Measurements from ENCODE around the gene RELN. TPM values are rescaled to one million over a fixed set of nuclear protein-coding genes. Genes with fewer than 3 reads are reported as not detected.

RELN gene
- total and polyA plus RNA-seq, 10 of the 15 experiments (the other 5 are each of a cell fraction or from before 2014, with no cell fraction given): 0.11 to 0.21 TPM; not detected in 8

DNA sequence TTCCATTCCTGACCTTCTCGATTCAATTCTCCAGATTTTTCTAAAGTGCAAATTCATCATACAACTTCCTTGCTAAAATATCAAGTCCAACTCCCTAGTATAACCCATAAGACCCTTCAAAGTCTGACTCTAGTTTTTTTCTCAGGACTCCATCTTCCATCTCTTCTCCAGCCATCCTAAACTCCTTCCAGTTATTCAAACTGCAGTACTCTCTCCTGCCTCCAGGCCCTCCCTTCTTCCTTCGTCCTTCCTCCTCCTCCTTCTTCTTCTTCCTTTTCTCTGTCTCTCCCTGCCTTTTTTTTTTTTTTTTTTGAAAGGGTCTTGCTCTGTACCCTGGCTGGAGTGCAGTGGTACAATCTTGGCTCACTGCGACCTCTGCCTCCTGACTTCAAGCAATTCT is 111.9 kb downstream of the RELN start:
- Histone ChIP-seq H2AFZ (ENCODE audit: control insufficient read depth, low read depth, low read length) (no peak overlapping the region), H3K79me2 (ENCODE audit: control insufficient read depth, insufficient read depth, low read length) (no peaks in the 10 kb centered on the region), H3K4me2 (ENCODE audit: control insufficient read depth, insufficient read depth) (no peak overlapping the region), H3K9ac (ENCODE audit: control insufficient read depth, insufficient read depth, low read length) (no peak overlapping the region), H4K20me1 (ENCODE audit: control insufficient read depth, insufficient read depth) (no peaks in the 10 kb centered on the region), H3K36me3 (ENCODE audit: control insufficient read depth in 2 of 2, insufficient read depth in 2 of 2, low read length in 1 of 2) (no peaks in the 10 kb centered on the region), H3K4me3 (no peak overlapping the region), H3K9me3 (replicated peaks; ENCODE audit: control insufficient read depth, insufficient read depth, low read length) (no peaks in the 10 kb centered on the region), H3K27me3 (replicated peaks in 1 of 2; ENCODE audit: control insufficient read depth in 2 of 2, insufficient read depth in 2 of 2, low read length in 1 of 2) (no peaks in the 10 kb centered on the region), H3K4me1 (ENCODE audit: control insufficient read depth, insufficient read depth, low read length) (no peaks in the 10 kb centered on the region), H3K27ac (ENCODE audit: control insufficient read depth, insufficient read depth) (no peak overlapping the region)
- DNase-seq (ENCODE audit: low read depth, low spot score) (no peak), FAIRE-seq (no peak), ATAC-seq (no peak)
- ChIA-PET CTCF (no interaction called here), POLR2A (no interaction called here), SMC1A (ENCODE audit: uncharacterized antibody, unreplicated experiment) (no interaction called here), RAD21 (ENCODE audit: unreplicated experiment) (no interaction called here)
- TF ChIP-seq ETV6 (conservative IDR thresholded peaks at IDR 0.05 in 1 of 2, IDR thresholded peaks at IDR 0.05 in 1 of 2; ENCODE audit: borderline replicate concordance in 1 of 2, low read depth in 1 of 2): no peak
- no peak for TF ChIP-seq ESRRA (IDR thresholded peaks at IDR 0.05; ENCODE audit: low read length)
- no peak for TF ChIP-seq MYC (IDR thresholded peaks at IDR 0.05; ENCODE audit: insufficient read depth, insufficient read length, insufficient replicate concordance, low read length, severe bottlenecking)
- TF ChIP-seq, protein P1, sequence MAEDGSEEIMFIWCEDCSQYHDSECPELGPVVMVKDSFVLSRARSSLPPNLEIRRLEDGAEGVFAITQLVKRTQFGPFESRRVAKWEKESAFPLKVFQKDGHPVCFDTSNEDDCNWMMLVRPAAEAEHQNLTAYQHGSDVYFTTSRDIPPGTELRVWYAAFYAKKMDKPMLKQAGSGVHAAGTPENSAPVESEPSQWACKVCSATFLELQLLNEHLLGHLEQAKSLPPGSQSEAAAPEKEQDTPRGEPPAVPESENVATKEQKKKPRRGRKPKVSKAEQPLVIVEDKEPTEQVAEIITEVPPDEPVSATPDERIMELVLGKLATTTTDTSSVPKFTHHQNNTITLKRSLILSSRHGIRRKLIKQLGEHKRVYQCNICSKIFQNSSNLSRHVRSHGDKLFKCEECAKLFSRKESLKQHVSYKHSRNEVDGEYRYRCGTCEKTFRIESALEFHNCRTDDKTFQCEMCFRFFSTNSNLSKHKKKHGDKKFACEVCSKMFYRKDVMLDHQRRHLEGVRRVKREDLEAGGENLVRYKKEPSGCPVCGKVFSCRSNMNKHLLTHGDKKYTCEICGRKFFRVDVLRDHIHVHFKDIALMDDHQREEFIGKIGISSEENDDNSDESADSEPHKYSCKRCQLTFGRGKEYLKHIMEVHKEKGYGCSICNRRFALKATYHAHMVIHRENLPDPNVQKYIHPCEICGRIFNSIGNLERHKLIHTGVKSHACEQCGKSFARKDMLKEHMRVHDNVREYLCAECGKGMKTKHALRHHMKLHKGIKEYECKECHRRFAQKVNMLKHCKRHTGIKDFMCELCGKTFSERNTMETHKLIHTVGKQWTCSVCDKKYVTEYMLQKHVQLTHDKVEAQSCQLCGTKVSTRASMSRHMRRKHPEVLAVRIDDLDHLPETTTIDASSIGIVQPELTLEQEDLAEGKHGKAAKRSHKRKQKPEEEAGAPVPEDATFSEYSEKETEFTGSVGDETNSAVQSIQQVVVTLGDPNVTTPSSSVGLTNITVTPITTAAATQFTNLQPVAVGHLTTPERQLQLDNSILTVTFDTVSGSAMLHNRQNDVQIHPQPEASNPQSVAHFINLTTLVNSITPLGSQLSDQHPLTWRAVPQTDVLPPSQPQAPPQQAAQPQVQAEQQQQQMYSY (CRISPR knock-in tag; IDR thresholded peaks at IDR 0.05): no peak
- no peak for TF ChIP-seq ASH2L (IDR thresholded peaks at IDR 0.05; ENCODE audit: borderline replicate concordance, low read depth)
- no peak for TF ChIP-seq SUPT20H (IDR thresholded peaks at IDR 0.05; ENCODE audit: borderline replicate concordance, control insufficient read depth, low read depth, low read length)
- TF ChIP-seq, protein P2, sequence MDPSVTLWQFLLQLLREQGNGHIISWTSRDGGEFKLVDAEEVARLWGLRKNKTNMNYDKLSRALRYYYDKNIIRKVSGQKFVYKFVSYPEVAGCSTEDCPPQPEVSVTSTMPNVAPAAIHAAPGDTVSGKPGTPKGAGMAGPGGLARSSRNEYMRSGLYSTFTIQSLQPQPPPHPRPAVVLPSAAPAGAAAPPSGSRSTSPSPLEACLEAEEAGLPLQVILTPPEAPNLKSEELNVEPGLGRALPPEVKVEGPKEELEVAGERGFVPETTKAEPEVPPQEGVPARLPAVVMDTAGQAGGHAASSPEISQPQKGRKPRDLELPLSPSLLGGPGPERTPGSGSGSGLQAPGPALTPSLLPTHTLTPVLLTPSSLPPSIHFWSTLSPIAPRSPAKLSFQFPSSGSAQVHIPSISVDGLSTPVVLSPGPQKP (IDR thresholded peaks at IDR 0.05; ENCODE audit: low read depth, low read length): no peak
- TF ChIP-seq SMC3 (IDR thresholded peaks at IDR 0.05; ENCODE audit: borderline replicate concordance, low read length): no peak
- TF ChIP-seq, protein P3, sequence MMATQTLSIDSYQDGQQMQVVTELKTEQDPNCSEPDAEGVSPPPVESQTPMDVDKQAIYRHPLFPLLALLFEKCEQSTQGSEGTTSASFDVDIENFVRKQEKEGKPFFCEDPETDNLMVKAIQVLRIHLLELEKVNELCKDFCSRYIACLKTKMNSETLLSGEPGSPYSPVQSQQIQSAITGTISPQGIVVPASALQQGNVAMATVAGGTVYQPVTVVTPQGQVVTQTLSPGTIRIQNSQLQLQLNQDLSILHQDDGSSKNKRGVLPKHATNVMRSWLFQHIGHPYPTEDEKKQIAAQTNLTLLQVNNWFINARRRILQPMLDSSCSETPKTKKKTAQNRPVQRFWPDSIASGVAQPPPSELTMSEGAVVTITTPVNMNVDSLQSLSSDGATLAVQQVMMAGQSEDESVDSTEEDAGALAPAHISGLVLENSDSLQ (IDR thresholded peaks at IDR 0.05): no peak
- no peak for TF ChIP-seq RUNX3 (IDR thresholded peaks at IDR 0.05; ENCODE audit: low read length)
- no peak for TF ChIP-seq ZNF274 (IDR thresholded peaks at IDR 0.05; ENCODE audit: insufficient read depth, insufficient read length)
- TF ChIP-seq USF1 (IDR thresholded peaks at IDR 0.05; ENCODE audit: borderline replicate concordance, extremely low read length, insufficient read depth, low read depth, low read length): no peak
- no peak for TF ChIP-seq NFYA (IDR thresholded peaks at IDR 0.05; ENCODE audit: borderline replicate concordance, low read depth, low read length)
- no peak for TF ChIP-seq NR2C2 (IDR thresholded peaks at IDR 0.05; ENCODE audit: borderline replicate concordance, control insufficient read depth, insufficient read length, low read depth)
- TF ChIP-seq POLR2A (IDR thresholded peaks at IDR 0.05; ENCODE audit: low read depth, low read length): no peak
- no TSS peak for BruUV-seq (replicated peaks)
- 10% methylated on average over 3 of the region's 3 CpGs for WGBS (ENCODE audit: insufficient coverage, insufficient replicate concordance, low lambda C conversion rate, missing lambda C conversion rate)
- intact Hi-C loops (cut with micrococcal nuclease; ENCODE audit: unreplicated experiment) (no loop called here), in situ Hi-C loops (cut with MboI) (no loop called here)

All from GM12878 (cell line).